ENCODE data around the gene KCNK5.

KCNK5 gene

GRCh38 chr6:39197521-39197920, 31.8 kb downstream of the KCNK5 start:
- no peak for DNase-seq

GRCh38 chr6:39196673-39197091, 32.6 kb downstream of the KCNK5 start:
- no peak for DNase-seq

- DNase-seq: no peak
These were observed 33.4 kb downstream of the KCNK5 start for GRCh38 chr6:39195792-39196385.

- no peak for DNase-seq
These were observed 34.8 kb downstream of the KCNK5 start for GRCh38 chr6:39194466-39194865.

GRCh38 chr6:39193201-39193791, 36.0 kb downstream of the KCNK5 start:
- no peak for DNase-seq

- no peak for DNase-seq
These were observed 36.5 kb downstream of the KCNK5 start for GRCh38 chr6:39192736-39193135.

GRCh38 chr6:39191236-39191930, 37.9 kb downstream of the KCNK5 start:
- no peak for DNase-seq

- DNase-seq: no peak
These were observed 38.6 kb downstream of the KCNK5 start for GRCh38 chr6:39190545-39191235.

GRCh38 chr6:39189915-39190544, 39.2 kb downstream of the KCNK5 start:
- no peak for DNase-seq

GRCh38 chr6:39189131-39189530, 40.1 kb downstream of the KCNK5 start:
- no peak for DNase-seq

- DNase-seq: no peak
These were observed 40.7 kb downstream of the KCNK5 start for GRCh38 chr6:39188571-39188970.

- DNase-seq: no peak
These were observed 41.2 kb downstream of the KCNK5 start for GRCh38 chr6:39188098-39188450.

- no peak for DNase-seq
These were observed 44.2 kb downstream of the KCNK5 start for GRCh38 chr6:39184906-39185580.

GRCh38 chr6:39182604-39183003, 46.7 kb downstream of the KCNK5 start:
- no peak for DNase-seq

GRCh38 chr6:39181826-39182225, 47.4 kb downstream of the KCNK5 start:
- DNase-seq: no peak

GRCh38 chr6:39181333-39181732, 47.9 kb downstream of the KCNK5 start:
- no peak for DNase-seq

GRCh38 chr6:39178804-39179203, 50.5 kb downstream of the KCNK5 start:
- no peak for DNase-seq

GRCh38 chr6:39178235-39178634, 51.0 kb downstream of the KCNK5 start:
- no peak for DNase-seq

- DNase-seq: no peak
These were observed 52.1 kb downstream of the KCNK5 start for GRCh38 chr6:39177130-39177529.

GRCh38 chr6:39173270-39173669, 56.0 kb downstream of the KCNK5 start:
- no peak for DNase-seq

- DNase-seq: no peak
These were observed 56.9 kb downstream of the KCNK5 start for GRCh38 chr6:39172377-39172757.

GRCh38 chr6:39171489-39172376, 57.5 kb downstream of the KCNK5 start:
- no peak for DNase-seq
